A549 (cell line): ENCODE data around the gene BNC1. TPM values are rescaled to one million over a fixed set of nuclear protein-coding genes. Genes with fewer than 3 reads are reported as not detected.

Experiments used
- ATAC-seq, 2 experiments: fragments of 200-7000 bp in 1 of 2; fragments of >200 bp in 1 of 2; cut with Nextera tagmentation in 1 of 2; cut with Tn5 transposase in 1 of 2; 3 replicates each; pipeline versions ENCODE4 v1.8.0 to v1.9.1; 2018 to 2020; ENCODE audit warnings: mild to moderate bottlenecking in 1 of 2, moderate library complexity in 1 of 2
- CTCF ChIA-PET: fragments of 300-600 bp; sonication (Branson Sonifier 250); formaldehyde crosslinking; extraction: SDS; loops from one replicate; lab custom pipeline; 2021; ENCODE audit warnings: antibody characterized with exemption, inconsistent platforms; lab: Yijun Ruan, JAX
- POLR2A ChIA-PET: fragments of 350-600 bp; formaldehyde crosslinking; extraction: SDS; loops from one replicate; lab custom pipeline; 2021; ENCODE audit warnings: antibody characterized with exemption, inconsistent platforms; lab: Yijun Ruan, JAX
- DNase-seq, 2 experiments: peaks; one replicate each; pipeline versions ENCODE4 v3.0.0 to v3.0.0-alpha.2; 2011 to 2016; ENCODE audit warnings: low read depth in 1 of 2, low spot score in 1 of 2
- FAIRE-seq: peaks from 2 replicates; lab custom pipeline; 2011; peaks lifted over from hg19 to GRCh38; lab: Jason Lieb, UNC
- H3K27ac ChIP-seq, 2 experiments: fragments of >200 bp; sonication (Bioruptor Twin); formaldehyde crosslinking; 3 replicates each; pipeline ENCODE4 v1.5.1; 2016 to 2017
- H3K4me1 ChIP-seq: fragments of >200 bp; sonication (Bioruptor Twin); formaldehyde crosslinking; 3 replicates; pipeline ENCODE4 v1.6.1; 2016
- H3K4me2 ChIP-seq: fragments of >200 bp; sonication (Bioruptor Twin); formaldehyde crosslinking; 3 replicates; pipeline ENCODE4 v1.6.1; 2016
- H3K4me3 ChIP-seq: fragments of >200 bp; sonication (Bioruptor Twin); formaldehyde crosslinking; 3 replicates; pipeline ENCODE4 v1.5.1; 2016
- H3K9me3 ChIP-seq: fragments of >200 bp; sonication (Bioruptor Twin); formaldehyde crosslinking; 3 replicates; pipeline ENCODE4 v1.6.1; 2016
- ATOH8 ChIP-seq: fragments of 250-450 bp; sonication (Bioruptor Pico); IDR thresholded peaks from 2 replicates; pipeline ENCODE4 v1.5.0; 2020; ENCODE audit warnings: low read depth, mild to moderate bottlenecking, moderate library complexity
- CBX8 ChIP-seq: fragments of 200-600 bp; sonication (generic); IDR thresholded peaks from 2 replicates; pipeline ENCODE4 v1.6.1; 2016
- E2F6 ChIP-seq: IDR thresholded peaks from 2 replicates; pipeline ENCODE4 v1.6.1; 2012; ENCODE audit warnings: low read depth, borderline replicate concordance
- EHF ChIP-seq: fragments of 250-450 bp; sonication (Bioruptor Pico); IDR thresholded peaks from 2 replicates; pipeline ENCODE4 v1.5.0; 2020; ENCODE audit warnings: mild to moderate bottlenecking
- FOXS1 ChIP-seq: fragments of 250-450 bp; sonication (Bioruptor Pico); IDR thresholded peaks from 2 replicates; pipeline ENCODE4 v1.5.0; 2020; ENCODE audit warnings: mild to moderate bottlenecking, moderate library complexity
- GATA3 ChIP-seq: IDR thresholded peaks from 2 replicates; pipeline ENCODE4 v1.6.1; 2012; ENCODE audit warnings: borderline replicate concordance
- HDAC2 ChIP-seq: fragments of 200-600 bp; sonication (generic); IDR thresholded peaks from 2 replicates; pipeline ENCODE4 v1.6.1; 2016
- HOXA7 ChIP-seq: fragments of 250-450 bp; sonication (Bioruptor Pico); IDR thresholded peaks from 2 replicates; pipeline ENCODE4 v1.5.0; 2020; ENCODE audit warnings: mild to moderate bottlenecking, moderate library complexity
- KDM5A ChIP-seq: fragments of 200-600 bp; sonication (generic); IDR thresholded peaks from 2 replicates; pipeline ENCODE4 v1.6.1; 2016; ENCODE audit warnings: antibody characterized with exemption, mild to moderate bottlenecking
- MAFK ChIP-seq: fragments of 450-650 bp; IDR thresholded peaks from 2 replicates; pipeline ENCODE4 v1.6.1; 2014; ENCODE audit not compliant: partially characterized antibody
- NPAS2 ChIP-seq: fragments of 250-450 bp; sonication (Bioruptor Pico); IDR thresholded peaks from 2 replicates; pipeline ENCODE4 v1.8.0; 2022; ENCODE audit warnings: mild to moderate bottlenecking, moderate library complexity, borderline replicate concordance
- NR3C1 ChIP-seq: fragments of >200 bp; sonication (Bioruptor Twin); formaldehyde crosslinking; IDR thresholded peaks from 3 replicates; pipeline ENCODE4 v1.6.1; 2017
- PHF8 ChIP-seq: fragments of 200-600 bp; sonication (generic); IDR thresholded peaks from 2 replicates; pipeline ENCODE4 v1.6.1; 2016; ENCODE audit warnings: low read depth, mild to moderate bottlenecking, antibody characterized with exemption, moderate library complexity, borderline replicate concordance
- POLR2A ChIP-seq: IDR thresholded peaks from 2 replicates; pipeline ENCODE4 v1.6.1; 2012; ENCODE audit warnings: mild to moderate bottlenecking, low read length
- RCOR1 ChIP-seq: fragments of 150-350 bp; IDR thresholded peaks from 2 replicates; pipeline ENCODE4 v1.6.1; 2014; ENCODE audit warnings: antibody characterized with exemption, low read length, low read depth
- ZFP36 ChIP-seq: fragments of 450-650 bp; IDR thresholded peaks from 2 replicates; pipeline ENCODE4 v1.6.1; 2014; ENCODE audit warnings: borderline replicate concordance; ENCODE audit not compliant: partially characterized antibody
- ZSCAN20 ChIP-seq: fragments of 250-450 bp; sonication (Bioruptor Pico); IDR thresholded peaks from 2 replicates; pipeline ENCODE4 v1.8.0; 2022; ENCODE audit warnings: mild to moderate bottlenecking, moderate library complexity
- WGBS: methylation state at CpG from one replicate; pipeline ENCODE4 v1.1.6; 2017; ENCODE audit errors: missing lambda C conversion rate; 5-methylcytosine and 5-hydroxymethylcytosine counted together
- polyA plus RNA-seq, 4 experiments: library from polyadenylated mRNA; depleted of rRNA in 3 of 4; stranded (reverse); fragments of >200 nt; fragmentation: RNase III in 1 of 4; extraction: RNeasy Plus Mini Kit Qiagen cat#74134 plus additional on column Dnase treatment in 1 of 4; gene quantifications; 2 replicates in 3 of 4; 3 replicates in 1 of 4; pipeline ENCODE4 v1.2.3, GENCODE V29; 2011 to 2017
- TF ChIP-seq, protein P1 (sequence below): IDR thresholded peaks from 2 replicates; pipeline ENCODE4 v1.6.1; 2012
- TF ChIP-seq, protein P2 (sequence below): fragments of 250-450 bp; sonication (Bioruptor Pico); IDR thresholded peaks from 2 replicates; pipeline ENCODE4 v1.5.0; 2021; ENCODE audit warnings: mild to moderate bottlenecking, moderate library complexity, borderline replicate concordance
- TF ChIP-seq, protein P3 (sequence below): fragments of 150-350 bp; IDR thresholded peaks from 2 replicates; pipeline ENCODE4 v1.6.1; 2014; ENCODE audit warnings: low read depth, mild to moderate bottlenecking, low read length
- TF ChIP-seq, protein P4 (sequence below): fragments of 200-600 bp; sonication (generic); IDR thresholded peaks from 2 replicates; pipeline ENCODE4 v1.6.1; 2016; ENCODE audit warnings: antibody characterized with exemption, mild to moderate bottlenecking, moderate library complexity

BNC1 gene
- polyA plus RNA-seq, 2 of the 4 experiments (the other 2 are of a cell fraction) = 0.22 to 0.44 TPM

- no peak for TF ChIP-seq ATOH8
- TF ChIP-seq, protein P1, sequence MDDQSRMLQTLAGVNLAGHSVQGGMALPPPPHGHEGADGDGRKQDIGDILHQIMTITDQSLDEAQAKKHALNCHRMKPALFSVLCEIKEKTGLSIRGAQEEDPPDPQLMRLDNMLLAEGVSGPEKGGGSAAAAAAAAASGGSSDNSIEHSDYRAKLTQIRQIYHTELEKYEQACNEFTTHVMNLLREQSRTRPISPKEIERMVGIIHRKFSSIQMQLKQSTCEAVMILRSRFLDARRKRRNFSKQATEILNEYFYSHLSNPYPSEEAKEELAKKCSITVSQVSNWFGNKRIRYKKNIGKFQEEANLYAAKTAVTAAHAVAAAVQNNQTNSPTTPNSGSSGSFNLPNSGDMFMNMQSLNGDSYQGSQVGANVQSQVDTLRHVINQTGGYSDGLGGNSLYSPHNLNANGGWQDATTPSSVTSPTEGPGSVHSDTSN = no peak
- TF ChIP-seq, protein P2, sequence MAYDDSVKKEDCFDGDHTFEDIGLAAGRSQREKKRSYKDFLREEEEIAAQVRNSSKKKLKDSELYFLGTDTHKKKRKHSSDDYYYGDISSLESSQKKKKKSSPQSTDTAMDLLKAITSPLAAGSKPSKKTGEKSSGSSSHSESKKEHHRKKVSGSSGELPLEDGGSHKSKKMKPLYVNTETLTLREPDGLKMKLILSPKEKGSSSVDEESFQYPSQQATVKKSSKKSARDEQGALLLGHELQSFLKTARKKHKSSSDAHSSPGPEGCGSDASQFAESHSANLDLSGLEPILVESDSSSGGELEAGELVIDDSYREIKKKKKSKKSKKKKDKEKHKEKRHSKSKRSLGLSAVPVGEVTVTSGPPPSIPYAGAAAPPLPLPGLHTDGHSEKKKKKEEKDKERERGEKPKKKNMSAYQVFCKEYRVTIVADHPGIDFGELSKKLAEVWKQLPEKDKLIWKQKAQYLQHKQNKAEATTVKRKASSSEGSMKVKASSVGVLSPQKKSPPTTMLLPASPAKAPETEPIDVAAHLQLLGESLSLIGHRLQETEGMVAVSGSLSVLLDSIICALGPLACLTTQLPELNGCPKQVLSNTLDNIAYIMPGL (CRISPR knock-in tag) = no peak
- no peak for TF ChIP-seq CBX8
Observed at GRCh38 chr15:83299462-83299861, 15.0 kb upstream of the BNC1 start (continued).

GRCh38 chr15:83295417-83295816 lies 11.0 kb upstream of the BNC1 start:
- Histone ChIP-seq H3K27ac (no peak overlapping the region), H3K9me3 (no peaks in the 10 kb centered on the region), H3K4me2 (no peak overlapping the region), H3K4me1 (no peaks in the 10 kb centered on the region), H3K4me3 (no peak overlapping the region)
- no peak for ATAC-seq
- DNase-seq = no peak
- TF ChIP-seq MAFK = no peak
- no peak for TF ChIP-seq HDAC2
- no peak for TF ChIP-seq PHF8
- TF ChIP-seq EHF = no peak
- no peak for TF ChIP-seq HOXA7 (CRISPR knock-in tag)
- no peak for TF ChIP-seq ZFP36
- no peak for TF ChIP-seq RCOR1
- no peak for TF ChIP-seq ZSCAN20
- no peak for TF ChIP-seq NPAS2
- TF ChIP-seq, protein P2 (CRISPR knock-in tag) = no peak
- TF ChIP-seq, protein P1 = no peak
- TF ChIP-seq, protein P3, sequence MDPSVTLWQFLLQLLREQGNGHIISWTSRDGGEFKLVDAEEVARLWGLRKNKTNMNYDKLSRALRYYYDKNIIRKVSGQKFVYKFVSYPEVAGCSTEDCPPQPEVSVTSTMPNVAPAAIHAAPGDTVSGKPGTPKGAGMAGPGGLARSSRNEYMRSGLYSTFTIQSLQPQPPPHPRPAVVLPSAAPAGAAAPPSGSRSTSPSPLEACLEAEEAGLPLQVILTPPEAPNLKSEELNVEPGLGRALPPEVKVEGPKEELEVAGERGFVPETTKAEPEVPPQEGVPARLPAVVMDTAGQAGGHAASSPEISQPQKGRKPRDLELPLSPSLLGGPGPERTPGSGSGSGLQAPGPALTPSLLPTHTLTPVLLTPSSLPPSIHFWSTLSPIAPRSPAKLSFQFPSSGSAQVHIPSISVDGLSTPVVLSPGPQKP = no peak
- TF ChIP-seq FOXS1 (CRISPR knock-in tag) = no peak
- TF ChIP-seq POLR2A = no peak
- no peak for TF ChIP-seq KDM5A
- TF ChIP-seq, protein P4, sequence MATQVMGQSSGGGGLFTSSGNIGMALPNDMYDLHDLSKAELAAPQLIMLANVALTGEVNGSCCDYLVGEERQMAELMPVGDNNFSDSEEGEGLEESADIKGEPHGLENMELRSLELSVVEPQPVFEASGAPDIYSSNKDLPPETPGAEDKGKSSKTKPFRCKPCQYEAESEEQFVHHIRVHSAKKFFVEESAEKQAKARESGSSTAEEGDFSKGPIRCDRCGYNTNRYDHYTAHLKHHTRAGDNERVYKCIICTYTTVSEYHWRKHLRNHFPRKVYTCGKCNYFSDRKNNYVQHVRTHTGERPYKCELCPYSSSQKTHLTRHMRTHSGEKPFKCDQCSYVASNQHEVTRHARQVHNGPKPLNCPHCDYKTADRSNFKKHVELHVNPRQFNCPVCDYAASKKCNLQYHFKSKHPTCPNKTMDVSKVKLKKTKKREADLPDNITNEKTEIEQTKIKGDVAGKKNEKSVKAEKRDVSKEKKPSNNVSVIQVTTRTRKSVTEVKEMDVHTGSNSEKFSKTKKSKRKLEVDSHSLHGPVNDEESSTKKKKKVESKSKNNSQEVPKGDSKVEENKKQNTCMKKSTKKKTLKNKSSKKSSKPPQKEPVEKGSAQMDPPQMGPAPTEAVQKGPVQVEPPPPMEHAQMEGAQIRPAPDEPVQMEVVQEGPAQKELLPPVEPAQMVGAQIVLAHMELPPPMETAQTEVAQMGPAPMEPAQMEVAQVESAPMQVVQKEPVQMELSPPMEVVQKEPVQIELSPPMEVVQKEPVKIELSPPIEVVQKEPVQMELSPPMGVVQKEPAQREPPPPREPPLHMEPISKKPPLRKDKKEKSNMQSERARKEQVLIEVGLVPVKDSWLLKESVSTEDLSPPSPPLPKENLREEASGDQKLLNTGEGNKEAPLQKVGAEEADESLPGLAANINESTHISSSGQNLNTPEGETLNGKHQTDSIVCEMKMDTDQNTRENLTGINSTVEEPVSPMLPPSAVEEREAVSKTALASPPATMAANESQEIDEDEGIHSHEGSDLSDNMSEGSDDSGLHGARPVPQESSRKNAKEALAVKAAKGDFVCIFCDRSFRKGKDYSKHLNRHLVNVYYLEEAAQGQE = no peak
- TF ChIP-seq NR3C1 = no peak
- no peak for TF ChIP-seq GATA3
- no peak for TF ChIP-seq E2F6
- ChIA-PET POLR2A (no interaction called here), CTCF (interaction anchor here (1.2 kb wide), 1 partner anchor 47 kb away, joined by 3 read pairs; no protein-coding TSS in a partner anchor)
- FAIRE-seq = no peak
- 68% methylated on average over 6 of the region's 6 CpGs for WGBS
